ENCODE measurements around the gene C1orf174. TPM values are rescaled to one million over a fixed set of nuclear protein-coding genes. Genes with fewer than 3 reads are reported as not detected.

Gene C1orf174
- total and polyA plus RNA-seq, 11 donors = 7.9 to 16.4 (median 11.3) TPM

GRCh38 chr1:3863231-3863935, 36.7 kb downstream of the C1orf174 start:
- 76 to 83% (median 80%) methylated on average over 12 of the region's 12 CpGs for WGBS, 4 donors
- no peak for ATAC-seq
- DNase-seq = no peak
- TF ChIP-seq POLR2A (IDR thresholded peaks at IDR 0.05) = no peak
- TF ChIP-seq CTCF (IDR thresholded peaks at IDR 0.05) = no peak
- H3K4me3 ChIP-seq = no peak overlapping the region
- intact Hi-C loops (cut with DNase I) = no loop called here
- H3K4me1 ChIP-seq = peaks cover 0 to 5% (median under 1%) of the 10 kb centered on the region in 12 donors
- peaks cover 0 to 28% (median 10%) of the 10 kb centered on the region in 9 donors for H3K36me3 ChIP-seq
- H3K27me3 ChIP-seq = no peaks in the 10 kb centered on the region
- no peaks in the 10 kb centered on the region for H3K9me3 ChIP-seq
- no peak overlapping the region for H3K27ac ChIP-seq

GRCh38 chr1:3858231-3858981, 41.7 kb downstream of the C1orf174 start:
- peak overlapping the region; percentile 64 to 99 (median 90) for H3K4me3 ChIP-seq
- intact Hi-C loops (cut with DNase I) = no loop called here
- DNase-seq (no peak), ATAC-seq (no peak)
- TF ChIP-seq CTCF (IDR thresholded peaks at IDR 0.05) (peak in 1 of 12 donors; percentile 5), POLR2A (IDR thresholded peaks at IDR 0.05) (no peak)
- WGBS, 4 donors = 71 to 74% (median 72%) methylated on average over 32 to 34 of the region's 34 CpGs
- H3K4me1 ChIP-seq = peaks cover 0 to 27% (median 19%) of the 10 kb centered on the region in 12 donors
- H3K27ac ChIP-seq = peak overlapping the region in 1 of 12 donors; percentile 85
- no peaks in the 10 kb centered on the region for H3K9me3 ChIP-seq
- H3K27me3 ChIP-seq = no peaks in the 10 kb centered on the region
- H3K36me3 ChIP-seq = peaks cover 0 to 3% (median 0%) of the 10 kb centered on the region in 9 donors

GRCh38 chr1:3857791-3858129, 42.3 kb downstream of the C1orf174 start:
- Histone ChIP-seq H3K4me1 (peaks cover 0 to 27% (median 19%) of the 10 kb centered on the region in 12 donors), H3K36me3 (no peaks in the 10 kb centered on the region), H3K4me3 (peak overlapping the region; percentile 64 to 99 (median 90)), H3K9me3 (no peaks in the 10 kb centered on the region), H3K27me3 (no peaks in the 10 kb centered on the region), H3K27ac (peak overlapping the region; percentile 25 to 85 (median 78))
- intact Hi-C loops (cut with DNase I) = loop anchor here in 2 of 10 donors (2.0 kb wide), 2 partner anchors 41 to 43 kb away; partner anchors contain the start of gene C1orf174 (in 1 of the 2)
- ATAC-seq (peak in 2 of 4 donors; percentile 2 to 3), DNase-seq (no peak)
- 12 to 21% (median 16%) methylated on average over 20 to 21 of the region's 21 CpGs; no CpG with 5 or more reads in 1 of the 4 donors for WGBS, 4 donors
- TF ChIP-seq POLR2A (IDR thresholded peaks at IDR 0.05) = no peak
- TF ChIP-seq CTCF (IDR thresholded peaks at IDR 0.05) = no peak

All from heart left ventricle (tissue), 16 donors.